ENCODE measurements around the gene PAH. TPM values are rescaled to one million over a fixed set of nuclear protein-coding genes. Genes with fewer than 3 reads are reported as not detected.

Gene PAH
- total and polyA plus RNA-seq, 2 donors (not counting 3 experiments of a cell fraction or from before 2014, with no cell fraction given): not detected

DNA sequence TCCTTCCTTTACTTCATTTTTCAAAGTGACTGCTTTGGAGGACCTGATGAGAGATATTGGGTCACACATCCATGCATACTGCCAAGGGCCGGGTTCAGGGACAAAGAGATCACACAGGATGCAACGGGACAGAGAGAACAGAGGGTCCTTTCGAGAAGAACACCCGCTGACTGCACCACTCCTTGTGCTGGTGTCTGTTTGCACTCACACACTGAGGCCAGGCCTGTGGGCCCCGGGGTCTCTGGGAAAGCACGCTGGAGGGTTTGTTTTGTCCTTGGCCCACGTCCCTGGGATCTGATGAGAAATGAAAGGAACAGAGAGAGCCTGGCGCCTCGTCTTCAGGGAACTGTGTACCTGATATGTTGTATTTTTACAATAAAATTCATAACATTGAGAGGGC, 42.2 kb downstream of the PAH start:
- H3K4me2 ChIP-seq (ENCODE audit: insufficient read depth, low read length): no peak overlapping the region
- no peak overlapping the region for H3K9ac ChIP-seq (replicated peaks; ENCODE audit: extremely low read depth, insufficient read depth, low read length)
- TF ChIP-seq, protein P1, sequence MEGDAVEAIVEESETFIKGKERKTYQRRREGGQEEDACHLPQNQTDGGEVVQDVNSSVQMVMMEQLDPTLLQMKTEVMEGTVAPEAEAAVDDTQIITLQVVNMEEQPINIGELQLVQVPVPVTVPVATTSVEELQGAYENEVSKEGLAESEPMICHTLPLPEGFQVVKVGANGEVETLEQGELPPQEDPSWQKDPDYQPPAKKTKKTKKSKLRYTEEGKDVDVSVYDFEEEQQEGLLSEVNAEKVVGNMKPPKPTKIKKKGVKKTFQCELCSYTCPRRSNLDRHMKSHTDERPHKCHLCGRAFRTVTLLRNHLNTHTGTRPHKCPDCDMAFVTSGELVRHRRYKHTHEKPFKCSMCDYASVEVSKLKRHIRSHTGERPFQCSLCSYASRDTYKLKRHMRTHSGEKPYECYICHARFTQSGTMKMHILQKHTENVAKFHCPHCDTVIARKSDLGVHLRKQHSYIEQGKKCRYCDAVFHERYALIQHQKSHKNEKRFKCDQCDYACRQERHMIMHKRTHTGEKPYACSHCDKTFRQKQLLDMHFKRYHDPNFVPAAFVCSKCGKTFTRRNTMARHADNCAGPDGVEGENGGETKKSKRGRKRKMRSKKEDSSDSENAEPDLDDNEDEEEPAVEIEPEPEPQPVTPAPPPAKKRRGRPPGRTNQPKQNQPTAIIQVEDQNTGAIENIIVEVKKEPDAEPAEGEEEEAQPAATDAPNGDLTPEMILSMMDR (IDR thresholded peaks at IDR 0.05; ENCODE audit: extremely low read depth in 1 of 2, insufficient read depth in 1 of 2, low read depth in 1 of 2, low read length in 2 of 2): no peak
- no peak for TF ChIP-seq POLR2A (IDR thresholded peaks at IDR 0.05; ENCODE audit: low read depth, low read length)
- TF ChIP-seq GATA2 (IDR thresholded peaks at IDR 0.05; ENCODE audit: insufficient read depth, insufficient read length, low read depth, low read length): no peak
- no peak for TF ChIP-seq POLR2AphosphoS5 (IDR thresholded peaks at IDR 0.05; ENCODE audit: insufficient read depth, low read depth, low read length)
- no peak for TF ChIP-seq MYC (IDR thresholded peaks at IDR 0.05; ENCODE audit: low read depth, low read length)
- TF ChIP-seq FOS (IDR thresholded peaks at IDR 0.05; ENCODE audit: borderline replicate concordance, insufficient read depth, low read length): no peak
- no peak for TF ChIP-seq EZH2 (IDR thresholded peaks at IDR 0.05; ENCODE audit: borderline replicate concordance, low read depth, low read length, severe bottlenecking)
- TF ChIP-seq, protein P2, sequence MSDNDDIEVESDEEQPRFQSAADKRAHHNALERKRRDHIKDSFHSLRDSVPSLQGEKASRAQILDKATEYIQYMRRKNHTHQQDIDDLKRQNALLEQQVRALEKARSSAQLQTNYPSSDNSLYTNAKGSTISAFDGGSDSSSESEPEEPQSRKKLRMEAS (IDR thresholded peaks at IDR 0.05; ENCODE audit: insufficient read depth, insufficient read length): no peak
- no peak for TF ChIP-seq JUN (IDR thresholded peaks at IDR 0.05; ENCODE audit: borderline replicate concordance, insufficient read depth, insufficient read length, low read depth)
- intact Hi-C loops (cut with micrococcal nuclease) (no loop called here), dilution Hi-C loops (cut with MboI; ENCODE audit: extremely low pct_ligation_motif_present, low sequenced_read_pairs) (no loop called here)
- no peak overlapping the region for H3K27ac ChIP-seq (ENCODE audit: insufficient read depth, low read depth, low read length)
- no peaks in the 10 kb centered on the region for H3K36me3 ChIP-seq (ENCODE audit: control insufficient read depth in 2 of 2, extremely low read depth in 1 of 2, insufficient read depth in 2 of 2, low read length in 2 of 2)
- FAIRE-seq: no peak
- H3K9me3 ChIP-seq (replicated peaks; ENCODE audit: control insufficient read depth, insufficient read depth, low read length): peaks cover 2% of the 10 kb centered on the region
- H4K20me1 ChIP-seq (replicated peaks; ENCODE audit: control insufficient read depth, extremely low read depth, insufficient read depth, low read length): no peaks in the 10 kb centered on the region
- no peaks in the 10 kb centered on the region for H3K79me2 ChIP-seq (ENCODE audit: control insufficient read depth, insufficient read depth, low read length)
- no peaks in the 10 kb centered on the region for H3K9me1 ChIP-seq (replicated peaks; ENCODE audit: control insufficient read depth, extremely low read depth, insufficient read depth, low read length)
- POLR2A ChIA-PET: no interaction called here
- no peaks in the 10 kb centered on the region for H3K4me1 ChIP-seq (ENCODE audit: control insufficient read depth, extremely low read depth, insufficient read depth, low read length)
- H3K4me3 ChIP-seq (replicated peaks in 1 of 3; ENCODE audit: insufficient read depth in 1 of 3, low read depth in 1 of 3, low read length in 3 of 3): no peak overlapping the region
- DNase-seq (ENCODE audit: low read depth, low spot score): no peak
- CTCF ChIA-PET: no interaction called here
- no peak overlapping the region for H2AFZ ChIP-seq (ENCODE audit: low read depth, low read length)
- H3K27me3 ChIP-seq (ENCODE audit: control insufficient read depth in 2 of 2, insufficient read depth in 2 of 2, low read length in 2 of 2): no peaks in the 10 kb centered on the region
- BruUV-seq (replicated peaks): no TSS peak

Data from endothelial cell of umbilical vein (primary cell).